SK-N-SH (cell line): ENCODE data around the gene SDE2. TPM values are rescaled to one million over a fixed set of nuclear protein-coding genes. Genes with fewer than 3 reads are reported as not detected.

Experiments
- CTCF ChIA-PET: fragments of 300-600, 350-600 bp; formaldehyde crosslinking; extraction: SDS; loops from one replicate; lab custom pipeline; 2021; lab: Yijun Ruan, JAX
- POLR2A ChIA-PET: fragments of 350-600 bp; sonication (Branson Sonifier 250); formaldehyde crosslinking; extraction: SDS; loops from one replicate; lab custom pipeline; 2020; ENCODE audit warnings: antibody characterized with exemption, inconsistent platforms; lab: Yijun Ruan, JAX
- DNase-seq: peaks from one replicate; pipeline ENCODE4 v3.0.0; 2012
- H2AFZ ChIP-seq: fragments of 200-600 bp; sonication (generic); 2 replicates; pipeline ENCODE4 v1.8.1; 2016; ENCODE audit warnings: antibody characterized with exemption, mild to moderate bottlenecking, low read depth
- H3F3A ChIP-seq: fragments of 200-600 bp; sonication (generic); replicated peaks from 2 replicates; pipeline ENCODE3; 2016; ENCODE audit warnings: antibody characterized with exemption, mild to moderate bottlenecking; ENCODE audit not compliant: insufficient read depth
- H3K27ac ChIP-seq, 2 experiments: fragments of 200-500 bp in 1 of 2; fragments of 200-600 bp in 1 of 2; sonication (Bioruptor generic) in 1 of 2; sonication (generic), shearing (Covaris generic) in 1 of 2; 2 replicates each; pipeline versions ENCODE4 v1.5.1 to v1.6.1; 2014 to 2016; ENCODE audit warnings: low read depth in 2 of 2, inconsistent platforms in 1 of 2, low read length in 1 of 2, mild to moderate bottlenecking in 1 of 2, mixed read lengths in 1 of 2
- H3K27me3 ChIP-seq: fragments of 200-600 bp; sonication (generic), shearing (Covaris generic); 2 replicates; pipeline ENCODE4 v1.6.1; 2016; ENCODE audit warnings: mixed run types; ENCODE audit not compliant: insufficient read depth
- H3K36me3 ChIP-seq, 2 experiments: fragments of 200-500 bp in 1 of 2; fragments of 200-600 bp in 1 of 2; sonication (Bioruptor generic) in 1 of 2; sonication (generic) in 1 of 2; replicated peaks in 1 of 2; 2 replicates each; pipeline versions ENCODE3 to v1.5.1; 2014 to 2016; ENCODE audit warnings: low read length in 1 of 2, mild to moderate bottlenecking in 1 of 2; ENCODE audit not compliant: insufficient read depth in 2 of 2, control insufficient read depth in 1 of 2
- H3K4me1 ChIP-seq, 2 experiments: fragments of 200-500 bp in 1 of 2; fragments of 200-600 bp in 1 of 2; sonication (Bioruptor generic) in 1 of 2; sonication (generic), shearing (Covaris generic) in 1 of 2; 2 replicates each; pipeline versions ENCODE4 v1.5.1 to v1.6.1; 2014 to 2016; ENCODE audit warnings: low read depth in 1 of 2, low read length in 1 of 2, mixed run types in 1 of 2; ENCODE audit not compliant: insufficient read depth in 2 of 2, control insufficient read depth in 1 of 2
- H3K4me2 ChIP-seq: fragments of 200-600 bp; sonication (generic), shearing (Covaris generic); 2 replicates; pipeline ENCODE4 v1.6.1; 2017; ENCODE audit warnings: mixed run types
- H3K4me3 ChIP-seq, 2 experiments: fragments of 200-500 bp in 1 of 2; fragments of 200-600 bp in 1 of 2; sonication (Bioruptor generic) in 1 of 2; sonication (generic), shearing (Covaris generic) in 1 of 2; 2 replicates each; pipeline versions ENCODE4 v1.5.1 to v1.8.1; 2014 to 2016; ENCODE audit warnings: low read depth in 2 of 2, inconsistent platforms in 1 of 2, low read length in 1 of 2, mild to moderate bottlenecking in 1 of 2, mixed read lengths in 1 of 2, moderate library complexity in 1 of 2
- H3K79me2 ChIP-seq: fragments of 200-600 bp; sonication (generic); 2 replicates; pipeline ENCODE4 v1.8.1; 2017; ENCODE audit warnings: mild to moderate bottlenecking; ENCODE audit not compliant: insufficient read depth
- H3K9ac ChIP-seq: fragments of 200-600 bp; sonication (generic); 2 replicates; pipeline ENCODE4 v1.6.1; 2017; ENCODE audit warnings: mixed run types
- H3K9me2 ChIP-seq: fragments of 200-600 bp; sonication (generic); 2 replicates; pipeline ENCODE4 v1.6.1; 2017; ENCODE audit warnings: mixed run types
- H3K9me3 ChIP-seq: fragments of 200-600 bp; sonication (generic); 2 replicates; pipeline ENCODE4 v1.6.1; 2017; ENCODE audit warnings: mixed run types, mild to moderate bottlenecking, moderate library complexity
- H4K20me1 ChIP-seq: fragments of 200-600 bp; sonication (generic); 2 replicates; pipeline ENCODE4 v1.6.1; 2017; ENCODE audit warnings: mild to moderate bottlenecking, mixed run types; ENCODE audit not compliant: insufficient read depth
- ELF1 ChIP-seq: IDR thresholded peaks from 2 replicates; pipeline ENCODE4 v1.4.0; 2012
- EP300 ChIP-seq, 2 experiments: IDR thresholded peaks; 2 replicates each; pipeline versions ENCODE4 v1.4.0 to v1.6.1; 2012; ENCODE audit warnings: borderline replicate concordance in 1 of 2, low read depth in 1 of 2, low read length in 1 of 2
- FOSL2 ChIP-seq: IDR thresholded peaks from 2 replicates; pipeline ENCODE4 v1.4.0; 2012; ENCODE audit warnings: low read depth, mild to moderate bottlenecking, moderate library complexity, borderline replicate concordance
- FOXJ3 ChIP-seq: sonication (generic); formaldehyde crosslinking; IDR thresholded peaks from 2 replicates; pipeline ENCODE4 v1.5.1; 2020; ENCODE audit warnings: mild to moderate bottlenecking, missing genetic modification reagents
- GATA2 ChIP-seq: sonication (generic); formaldehyde crosslinking; IDR thresholded peaks from 2 replicates; pipeline ENCODE4 v1.5.0; 2020; ENCODE audit warnings: mild to moderate bottlenecking, missing genetic modification reagents
- JUND ChIP-seq: IDR thresholded peaks from 2 replicates; pipeline ENCODE4 v1.4.0; 2012
- MAX ChIP-seq: IDR thresholded peaks from 2 replicates; pipeline ENCODE4 v1.4.0; 2012; ENCODE audit warnings: low read depth
- MEF2A ChIP-seq: IDR thresholded peaks from 2 replicates; pipeline ENCODE4 v1.4.0; 2012; ENCODE audit warnings: low read depth, borderline replicate concordance
- NFIC ChIP-seq: IDR thresholded peaks from 2 replicates; pipeline ENCODE4 v1.4.0; 2012; ENCODE audit warnings: borderline replicate concordance
- NRF1 ChIP-seq: IDR thresholded peaks from 2 replicates; pipeline ENCODE4 v1.6.1; 2012; ENCODE audit warnings: low read depth, mild to moderate bottlenecking, low read length
- POLR2AphosphoS5 ChIP-seq: IDR thresholded peaks from 2 replicates; pipeline ENCODE4 v1.6.1; 2012; ENCODE audit warnings: low read depth, low read length
- RCOR1 ChIP-seq: fragments of 150-350 bp; IDR thresholded peaks from 2 replicates; pipeline ENCODE4 v1.6.1; 2017; ENCODE audit warnings: antibody characterized with exemption, low read length
- SIN3A ChIP-seq: IDR thresholded peaks from 2 replicates; pipeline ENCODE4 v1.6.1; 2012; ENCODE audit warnings: low read depth, mild to moderate bottlenecking, low read length, moderate library complexity, borderline replicate concordance
- SMC3 ChIP-seq: IDR thresholded peaks from 2 replicates; pipeline ENCODE4 v1.6.1; 2012; ENCODE audit warnings: low read depth, low read length, improper control_type of control experiment
- TAF1 ChIP-seq: IDR thresholded peaks from 2 replicates; pipeline ENCODE4 v1.6.1; 2012; ENCODE audit warnings: low read depth, mild to moderate bottlenecking, low read length, moderate library complexity, borderline replicate concordance
- TCF12 ChIP-seq: IDR thresholded peaks from 2 replicates; pipeline ENCODE4 v1.4.0; 2012
- YY1 ChIP-seq: IDR thresholded peaks from 2 replicates; pipeline ENCODE4 v1.4.0; 2012; ENCODE audit warnings: low read depth, mild to moderate bottlenecking
- WGBS: methylation state at CpG from one replicate; pipeline ENCODE4 v1.1.6; 2017; ENCODE audit warnings: low lambda C conversion rate; 5-methylcytosine and 5-hydroxymethylcytosine counted together
- polyA plus RNA-seq, 3 experiments: library from polyadenylated mRNA; depleted of rRNA; stranded (reverse); fragments of >200 nt; gene quantifications; 2 replicates each; pipeline ENCODE4 v1.2.3, GENCODE V29; 2012
- TF ChIP-seq, protein P1 (sequence below): IDR thresholded peaks from 2 replicates; pipeline ENCODE4; 2012
- TF ChIP-seq, protein P2 (sequence below): fragments of 200-600 bp; sonication (generic); IDR thresholded peaks from 2 replicates; pipeline ENCODE4 v1.6.1; 2017; ENCODE audit warnings: antibody characterized with exemption, mild to moderate bottlenecking, moderate library complexity

SDE2 gene
- polyA plus RNA-seq, 1 of the 3 experiments (the other 2 are of a cell fraction) = 10.1 TPM

GRCh38 chr1:225950905-225951497 is 48.1 kb downstream of the SDE2 start (continued):
- TF ChIP-seq YY1 (no peak), MEF2A (no peak), MAX (no peak), NFIC (no peak), FOXJ3 (CRISPR knock-in tag) (no peak), GATA2 (CRISPR knock-in tag) (no peak)
- TF ChIP-seq, protein P1, sequence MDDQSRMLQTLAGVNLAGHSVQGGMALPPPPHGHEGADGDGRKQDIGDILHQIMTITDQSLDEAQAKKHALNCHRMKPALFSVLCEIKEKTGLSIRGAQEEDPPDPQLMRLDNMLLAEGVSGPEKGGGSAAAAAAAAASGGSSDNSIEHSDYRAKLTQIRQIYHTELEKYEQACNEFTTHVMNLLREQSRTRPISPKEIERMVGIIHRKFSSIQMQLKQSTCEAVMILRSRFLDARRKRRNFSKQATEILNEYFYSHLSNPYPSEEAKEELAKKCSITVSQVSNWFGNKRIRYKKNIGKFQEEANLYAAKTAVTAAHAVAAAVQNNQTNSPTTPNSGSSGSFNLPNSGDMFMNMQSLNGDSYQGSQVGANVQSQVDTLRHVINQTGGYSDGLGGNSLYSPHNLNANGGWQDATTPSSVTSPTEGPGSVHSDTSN = no peak
- TF ChIP-seq, protein P2, sequence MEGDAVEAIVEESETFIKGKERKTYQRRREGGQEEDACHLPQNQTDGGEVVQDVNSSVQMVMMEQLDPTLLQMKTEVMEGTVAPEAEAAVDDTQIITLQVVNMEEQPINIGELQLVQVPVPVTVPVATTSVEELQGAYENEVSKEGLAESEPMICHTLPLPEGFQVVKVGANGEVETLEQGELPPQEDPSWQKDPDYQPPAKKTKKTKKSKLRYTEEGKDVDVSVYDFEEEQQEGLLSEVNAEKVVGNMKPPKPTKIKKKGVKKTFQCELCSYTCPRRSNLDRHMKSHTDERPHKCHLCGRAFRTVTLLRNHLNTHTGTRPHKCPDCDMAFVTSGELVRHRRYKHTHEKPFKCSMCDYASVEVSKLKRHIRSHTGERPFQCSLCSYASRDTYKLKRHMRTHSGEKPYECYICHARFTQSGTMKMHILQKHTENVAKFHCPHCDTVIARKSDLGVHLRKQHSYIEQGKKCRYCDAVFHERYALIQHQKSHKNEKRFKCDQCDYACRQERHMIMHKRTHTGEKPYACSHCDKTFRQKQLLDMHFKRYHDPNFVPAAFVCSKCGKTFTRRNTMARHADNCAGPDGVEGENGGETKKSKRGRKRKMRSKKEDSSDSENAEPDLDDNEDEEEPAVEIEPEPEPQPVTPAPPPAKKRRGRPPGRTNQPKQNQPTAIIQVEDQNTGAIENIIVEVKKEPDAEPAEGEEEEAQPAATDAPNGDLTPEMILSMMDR = no peak

- Histone ChIP-seq H3F3A (no peaks in the 10 kb centered on the region), H3K4me2 (no peak overlapping the region), H3K27me3 (no peaks in the 10 kb centered on the region; the same call in 1 of the 2 replicates), H3K9me2 (no peaks in the 10 kb centered on the region), H3K27ac (no peak overlapping the region), H3K79me2 (no peaks in the 10 kb centered on the region), H3K36me3 (no peaks in the 10 kb centered on the region), H4K20me1 (no peaks in the 10 kb centered on the region), H2AFZ (no peak overlapping the region), H3K4me1 (no peaks in the 10 kb centered on the region; a peak in 1 of 4 replicates), H3K4me3 (no peak overlapping the region), H3K9ac (no peak overlapping the region)
- no peak for DNase-seq
- POLR2A ChIA-PET = no interaction called here
- WGBS = 78% methylated on average over 6 of the region's 6 CpGs
- TF ChIP-seq NRF1 (no peak), TCF12 (no peak), EP300 (IDR thresholded peaks at IDR 0.05; ENCODE audit: borderline replicate concordance in 1 of 2, low read depth in 1 of 2, low read length in 1 of 2) (no peak), TAF1 (no peak), FOSL2 (no peak), ELF1 (no peak), MAX (no peak), SIN3A (no peak), FOXJ3 (CRISPR knock-in tag) (no peak), SMC3 (no peak), POLR2AphosphoS5 (no peak), JUND (no peak), RCOR1 (no peak)
- TF ChIP-seq, all 33 proteins: peak for 0
- CTCF ChIA-PET = interaction anchor here (1.0 to 1.6 kb wide), 2 partner anchors 14 to 172 kb away, joined by 3 to 4 read pairs; partner anchors contain the start of gene SRP9
- no peaks in the 10 kb centered on the region for H3K9me3 ChIP-seq
Measured at GRCh38 chr1:225949041-225949440, 50.1 kb downstream of the SDE2 start.
